Nephron (organoid): ENCODE data around the gene CST11.

Experiments
- H3K27ac Mint-ChIP-seq, 3 experiments: 2 replicates each; pipeline ENCODE4 v1.8.0; 2020; ENCODE audit warnings: mixed read lengths in 3 of 3, mild to moderate bottlenecking in 2 of 3, moderate library complexity in 1 of 3
- H3K27me3 Mint-ChIP-seq: 2 replicates; pipeline ENCODE4 v1.8.0; 2021; ENCODE audit warnings: low read depth, mild to moderate bottlenecking, moderate library complexity, mixed read lengths
- H3K36me3 Mint-ChIP-seq: 2 replicates; pipeline ENCODE4 v1.8.0; 2020; ENCODE audit warnings: low read depth, mixed read lengths
- H3K4me1 Mint-ChIP-seq: 2 replicates; pipeline ENCODE4 v1.8.0; 2020; ENCODE audit warnings: mixed read lengths
- H3K4me3 Mint-ChIP-seq, 3 experiments: 2 replicates each; pipeline ENCODE4 v1.8.0; 2020; ENCODE audit warnings: mild to moderate bottlenecking in 3 of 3, mixed read lengths in 3 of 3, moderate library complexity in 2 of 3
- H3K9me3 Mint-ChIP-seq: 2 replicates; pipeline ENCODE4 v1.8.0; 2020; ENCODE audit warnings: mixed read lengths
- CTCF ChIP-seq, 3 experiments: fragments of 200-600 bp; sonication (generic); IDR thresholded peaks; one replicate each; pipeline ENCODE4 v1.5.0; 2021; ENCODE audit warnings: antibody characterized with exemption in 3 of 3; ENCODE audit not compliant: unreplicated experiment in 3 of 3

CST11 gene

DNA sequence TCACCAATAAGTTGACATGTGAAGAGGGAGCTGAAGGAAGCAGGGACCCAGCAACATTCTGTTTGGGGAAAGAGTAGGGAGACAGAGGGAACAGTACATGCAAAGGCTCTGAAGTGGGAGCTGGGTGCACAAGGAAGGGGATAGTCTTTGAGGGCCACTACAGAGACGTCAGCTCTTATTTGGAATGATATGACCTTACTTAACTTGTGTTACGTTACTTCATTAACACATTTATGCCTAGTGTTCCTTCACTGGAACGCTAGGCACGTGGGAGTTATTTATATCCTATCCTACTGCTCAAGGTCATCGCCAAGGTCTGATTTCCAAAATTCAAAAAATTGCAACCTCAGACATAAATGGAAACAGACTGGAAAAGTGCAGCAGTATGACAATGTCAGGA, 51.6 kb downstream of the CST11 start:
- Mint-ChIP-seq H3K36me3 (peaks cover 17% of the 10 kb centered on the region), H3K9me3 (no peaks in the 10 kb centered on the region), H3K4me1 (peaks cover 14% of the 10 kb centered on the region), H3K27ac (no peak overlapping the region), H3K4me3 (no peak overlapping the region), H3K27me3 (no peaks in the 10 kb centered on the region)
- TF ChIP-seq CTCF (IDR thresholded peaks at IDR 0.05; ENCODE audit: unreplicated experiment in 3 of 3) = no peak
